ENCODE data around the gene ENOX1.
A peak's percentile ranks its signal among the peaks of the same experiment; 100 is the strongest.

ENOX1 gene

GRCh38 chr13:43306372-43306771 lies 480.4 kb downstream of the ENOX1 start:
- in situ Hi-C loops (cut with HindIII; ENCODE audit: low sequenced_read_pairs) = no loop called here
- DNase-seq (ENCODE audit: low read depth, low spot score) = no peak
- H3K4me3 ChIP-seq (ENCODE audit: low read depth, low read length) = no peak overlapping the region
- no peak for TF ChIP-seq CTCF (IDR thresholded peaks at IDR 0.05; ENCODE audit: low read depth, low read length)

GRCh38 chr13:43305416-43305815 lies 481.4 kb downstream of the ENOX1 start:
- in situ Hi-C loops (cut with HindIII; ENCODE audit: low sequenced_read_pairs) = no loop called here
- no peak for DNase-seq (ENCODE audit: low read depth, low spot score)
- TF ChIP-seq CTCF (IDR thresholded peaks at IDR 0.05; ENCODE audit: low read depth, low read length) = no peak
- no peak overlapping the region for H3K4me3 ChIP-seq (ENCODE audit: low read depth, low read length)

DNA sequence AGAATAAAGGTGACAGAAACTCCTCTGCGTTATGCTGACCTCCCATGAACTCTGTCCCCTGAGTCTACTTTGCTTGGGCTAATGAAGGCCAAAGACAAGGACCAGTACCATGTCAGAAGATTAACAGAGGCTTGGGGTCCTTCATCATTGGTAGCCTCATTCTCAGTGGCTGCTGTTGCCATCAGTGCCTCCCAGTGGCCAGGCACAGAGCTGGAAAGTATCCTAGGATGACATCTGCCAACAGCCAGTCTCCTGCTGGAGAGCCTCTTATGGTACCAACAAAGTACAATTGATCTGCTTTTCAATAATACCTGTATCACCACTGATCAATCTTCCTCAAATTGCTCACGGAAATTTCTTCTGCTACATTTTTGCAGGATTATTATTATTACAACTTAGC lies 481.8 kb downstream of the ENOX1 start:
- H3K4me3 ChIP-seq (ENCODE audit: low read depth, low read length) = no peak overlapping the region
- in situ Hi-C loops (cut with HindIII; ENCODE audit: low sequenced_read_pairs) = no loop called here
- DNase-seq (ENCODE audit: low read depth, low spot score) = no peak
- TF ChIP-seq CTCF (IDR thresholded peaks at IDR 0.05; ENCODE audit: low read depth, low read length) = no peak

- in situ Hi-C loops (cut with HindIII; ENCODE audit: low sequenced_read_pairs) = no loop called here
- DNase-seq (ENCODE audit: low read depth, low spot score) = no peak
- no peak for TF ChIP-seq CTCF (IDR thresholded peaks at IDR 0.05; ENCODE audit: low read depth, low read length)
- no peak overlapping the region for H3K4me3 ChIP-seq (ENCODE audit: low read depth, low read length)
Measured at GRCh38 chr13:43304449-43304848, 482.3 kb downstream of the ENOX1 start.

DNA sequence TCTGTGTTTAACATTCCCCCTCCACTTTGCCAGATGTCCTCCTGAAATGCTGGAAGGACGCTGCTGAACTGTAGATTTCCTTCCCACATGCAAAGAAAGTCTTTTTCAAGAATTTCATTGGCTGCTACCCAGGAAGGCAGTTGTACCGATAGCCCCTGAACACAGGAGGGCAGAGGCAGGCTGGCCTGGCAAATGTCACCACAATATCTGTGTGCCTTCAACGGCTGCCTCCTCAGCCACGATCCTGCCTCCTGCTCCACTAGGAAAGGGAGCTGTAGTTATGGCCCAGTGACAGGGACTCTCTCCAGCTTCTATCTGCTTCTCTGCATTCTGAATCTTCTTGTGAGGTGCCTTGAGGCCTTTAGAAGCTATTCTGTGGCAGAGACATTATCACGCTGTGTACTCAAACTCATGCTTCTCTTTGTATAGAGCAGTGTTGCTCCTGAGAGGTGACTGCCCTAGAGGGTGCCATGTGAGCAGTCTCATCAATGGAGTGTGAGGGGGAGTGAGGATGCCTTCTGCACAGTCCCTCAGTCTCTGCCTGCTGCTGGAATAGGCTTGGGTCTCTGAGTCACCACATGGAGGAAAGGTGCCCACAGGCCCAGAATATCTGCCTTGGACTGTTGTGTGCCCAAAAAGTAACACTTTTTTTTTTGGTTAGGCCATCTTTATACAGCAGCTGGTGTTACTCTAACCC lies 483.6 kb downstream of the ENOX1 start:
- in situ Hi-C loops (cut with HindIII; ENCODE audit: low sequenced_read_pairs) = no loop called here
- peak; percentile 72 for DNase-seq (ENCODE audit: low read depth, low spot score)

DNA sequence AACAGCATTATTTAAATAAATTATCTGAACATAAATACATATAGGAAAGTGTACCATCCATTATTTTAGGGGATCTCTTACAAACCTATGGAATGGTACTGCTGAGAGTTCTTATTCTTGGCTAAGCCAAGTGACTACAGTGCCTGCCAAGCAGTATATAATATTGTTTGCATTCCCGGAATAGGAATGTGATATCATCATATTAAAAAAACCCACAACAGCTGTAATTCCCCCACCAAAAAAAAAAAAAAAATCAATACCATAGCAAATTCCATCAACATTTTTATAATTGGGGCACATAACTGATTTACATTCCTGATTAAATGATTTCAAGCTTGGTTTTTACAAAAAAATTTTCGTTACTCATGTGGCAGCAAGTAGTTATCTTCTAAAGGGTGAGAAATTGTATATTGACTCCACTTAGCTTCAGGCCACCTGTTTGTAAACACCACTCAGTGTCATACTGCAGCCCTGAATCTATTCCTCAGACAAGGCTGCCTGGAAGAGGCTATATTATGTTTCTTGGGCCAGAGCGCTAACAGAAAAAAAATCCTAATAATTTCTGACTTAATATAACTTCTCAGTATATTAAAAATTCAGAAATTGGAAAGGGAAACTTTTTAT lies 485.3 kb downstream of the ENOX1 start:
- TF ChIP-seq CTCF (IDR thresholded peaks at IDR 0.05; ENCODE audit: low read depth, low read length) = no peak
- no peak for DNase-seq (ENCODE audit: low read depth, low spot score)

More for the DNA sequence above, 483.6 kb downstream of the ENOX1 start:
- peak; percentile 71 for TF ChIP-seq CTCF (IDR thresholded peaks at IDR 0.05; ENCODE audit: low read depth, low read length)
- H3K4me3 ChIP-seq (ENCODE audit: low read depth, low read length) = no peak overlapping the region

More for the DNA sequence above, 485.3 kb downstream of the ENOX1 start:
- in situ Hi-C loops (cut with HindIII; ENCODE audit: low sequenced_read_pairs) = no loop called here
- no peak overlapping the region for H3K4me3 ChIP-seq (ENCODE audit: low read depth, low read length)
